ENCODE data around the gene PBX3. TPM values are rescaled to one million over a fixed set of nuclear protein-coding genes. Genes with fewer than 3 reads are reported as not detected.

Gene PBX3
- total RNA-seq, 2 experiments from 2014 or later, result 25.3 to 30.8 TPM

DNA sequence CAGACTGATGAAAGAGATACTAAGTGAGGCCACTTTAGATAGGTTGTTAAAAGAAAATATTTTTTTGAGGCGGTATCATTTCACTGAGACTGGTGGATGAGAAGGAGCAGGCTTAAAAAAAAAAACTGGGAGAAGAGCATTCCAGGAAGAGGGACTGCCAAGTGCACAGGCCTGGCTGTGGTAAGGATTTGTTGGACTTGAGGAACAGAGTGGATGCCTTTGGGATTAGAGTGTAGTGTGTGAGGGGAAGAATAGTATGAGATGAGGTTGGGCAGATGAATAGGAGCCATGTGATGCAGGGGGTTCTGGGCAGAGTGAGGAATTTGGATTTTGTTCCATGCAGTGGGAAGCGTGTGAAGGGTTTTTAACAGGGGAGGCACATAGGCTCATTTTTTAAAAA lies 57.9 kb downstream of the PBX3 start:
- Histone ChIP-seq H3K9me3 (ENCODE audit: control insufficient read depth in 1 of 2, insufficient read depth in 1 of 2, low read length in 2 of 2) (no peaks in the 10 kb centered on the region), H3K4me1 (ENCODE audit: insufficient read depth, low read length) (no peaks in the 10 kb centered on the region), H3K27me3 (ENCODE audit: control insufficient read depth in 1 of 2, insufficient read depth in 2 of 2, low read length in 2 of 2) (no peaks in the 10 kb centered on the region), H3K4me3 (ENCODE audit: low read length) (no peak overlapping the region), H3K27ac (ENCODE audit: low read depth in 1 of 2, low read length in 2 of 2) (no peak overlapping the region), H3K36me3 (ENCODE audit: insufficient read depth, low read length) (no peaks in the 10 kb centered on the region)
- ChIA-PET CTCF (no interaction called here), POLR2A (no interaction called here)
- TF ChIP-seq, protein P1, sequence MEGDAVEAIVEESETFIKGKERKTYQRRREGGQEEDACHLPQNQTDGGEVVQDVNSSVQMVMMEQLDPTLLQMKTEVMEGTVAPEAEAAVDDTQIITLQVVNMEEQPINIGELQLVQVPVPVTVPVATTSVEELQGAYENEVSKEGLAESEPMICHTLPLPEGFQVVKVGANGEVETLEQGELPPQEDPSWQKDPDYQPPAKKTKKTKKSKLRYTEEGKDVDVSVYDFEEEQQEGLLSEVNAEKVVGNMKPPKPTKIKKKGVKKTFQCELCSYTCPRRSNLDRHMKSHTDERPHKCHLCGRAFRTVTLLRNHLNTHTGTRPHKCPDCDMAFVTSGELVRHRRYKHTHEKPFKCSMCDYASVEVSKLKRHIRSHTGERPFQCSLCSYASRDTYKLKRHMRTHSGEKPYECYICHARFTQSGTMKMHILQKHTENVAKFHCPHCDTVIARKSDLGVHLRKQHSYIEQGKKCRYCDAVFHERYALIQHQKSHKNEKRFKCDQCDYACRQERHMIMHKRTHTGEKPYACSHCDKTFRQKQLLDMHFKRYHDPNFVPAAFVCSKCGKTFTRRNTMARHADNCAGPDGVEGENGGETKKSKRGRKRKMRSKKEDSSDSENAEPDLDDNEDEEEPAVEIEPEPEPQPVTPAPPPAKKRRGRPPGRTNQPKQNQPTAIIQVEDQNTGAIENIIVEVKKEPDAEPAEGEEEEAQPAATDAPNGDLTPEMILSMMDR (IDR thresholded peaks at IDR 0.05), result no peak
- intact Hi-C loops (cut with DNase I, micrococcal nuclease), result no loop called here
- Mint-ChIP-seq H3K4me3 (no peak overlapping the region), H3K27me3 (no peaks in the 10 kb centered on the region), H3K9me3 (no peaks in the 10 kb centered on the region), H3K4me1 (ENCODE audit: low read depth) (no peaks in the 10 kb centered on the region), H3K36me3 (ENCODE audit: low read depth) (no peaks in the 10 kb centered on the region), H3K27ac (no peak overlapping the region)
- ATAC-seq (ENCODE audit: poor library complexity) (no peak), DNase-seq (no peak)

DNA sequence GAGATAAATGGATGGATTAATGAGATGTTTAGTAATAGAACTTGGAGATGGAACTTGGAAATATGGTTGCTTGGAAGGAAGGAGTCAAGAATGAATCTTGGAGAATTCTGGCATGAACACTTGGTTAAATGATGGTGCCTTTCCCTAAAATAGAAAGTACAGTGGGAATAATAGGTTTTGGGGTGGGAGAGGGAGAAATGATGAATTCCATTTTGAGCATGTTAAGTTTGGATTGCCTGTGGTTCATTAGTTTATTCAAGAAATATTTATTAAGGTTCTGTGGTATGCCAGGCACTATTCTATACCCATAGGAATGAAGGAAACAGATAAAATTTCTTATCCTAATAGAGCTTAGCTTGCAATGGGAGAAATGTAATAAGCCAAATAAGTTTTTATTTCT lies 58.4 kb downstream of the PBX3 start:
- Mint-ChIP-seq H3K27me3 (no peaks in the 10 kb centered on the region), H3K9me3 (no peaks in the 10 kb centered on the region), H3K36me3 (ENCODE audit: low read depth) (no peaks in the 10 kb centered on the region), H3K27ac (no peak overlapping the region), H3K4me3 (no peak overlapping the region), H3K4me1 (ENCODE audit: low read depth) (no peaks in the 10 kb centered on the region)
- no peak overlapping the region for H3K27ac ChIP-seq (ENCODE audit: low read depth in 1 of 2, low read length in 2 of 2)
- CTCF ChIA-PET, result no interaction called here
- no peaks in the 10 kb centered on the region for H3K36me3 ChIP-seq (ENCODE audit: insufficient read depth, low read length)
- ATAC-seq (ENCODE audit: poor library complexity), result no peak
- TF ChIP-seq, protein P1 (IDR thresholded peaks at IDR 0.05), result no peak
- POLR2A ChIA-PET, result no interaction called here
- no peak overlapping the region for H3K4me3 ChIP-seq (ENCODE audit: low read length)
- no peaks in the 10 kb centered on the region for H3K9me3 ChIP-seq (ENCODE audit: control insufficient read depth in 1 of 2, insufficient read depth in 1 of 2, low read length in 2 of 2)
- DNase-seq, result no peak
- H3K4me1 ChIP-seq (ENCODE audit: insufficient read depth, low read length), result no peaks in the 10 kb centered on the region
- no peaks in the 10 kb centered on the region for H3K27me3 ChIP-seq (ENCODE audit: control insufficient read depth in 1 of 2, insufficient read depth in 2 of 2, low read length in 2 of 2)
- intact Hi-C loops (cut with DNase I, micrococcal nuclease), result no loop called here

DNA sequence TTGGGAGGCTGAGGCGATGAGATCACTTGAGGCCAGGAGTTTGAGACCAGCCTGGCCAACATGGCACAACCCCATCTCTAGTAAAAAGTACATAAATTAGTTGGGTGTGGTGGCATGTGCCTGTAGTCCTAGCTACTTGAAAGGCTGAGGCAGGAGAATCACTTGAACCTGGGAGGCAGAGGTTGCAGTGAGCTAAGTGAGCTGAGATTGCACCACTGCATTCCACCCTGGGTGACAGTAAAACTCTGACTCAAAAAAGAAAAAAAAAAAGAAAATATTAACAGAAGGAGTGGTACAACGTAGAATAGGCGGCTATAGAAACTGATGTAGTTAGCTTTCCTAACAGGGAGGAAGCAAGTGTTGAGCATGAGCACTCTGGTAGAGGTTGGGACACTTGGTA lies 59.9 kb downstream of the PBX3 start:
- ChIA-PET CTCF (no interaction called here), POLR2A (no interaction called here)
- ATAC-seq (ENCODE audit: poor library complexity), result no peak
- Histone ChIP-seq H3K27me3 (ENCODE audit: control insufficient read depth in 1 of 2, insufficient read depth in 2 of 2, low read length in 2 of 2) (no peaks in the 10 kb centered on the region), H3K27ac (ENCODE audit: low read depth in 1 of 2, low read length in 2 of 2) (no peak overlapping the region), H3K4me3 (ENCODE audit: low read length) (no peak overlapping the region), H3K9me3 (ENCODE audit: control insufficient read depth in 1 of 2, insufficient read depth in 1 of 2, low read length in 2 of 2) (no peaks in the 10 kb centered on the region), H3K36me3 (ENCODE audit: insufficient read depth, low read length) (no peaks in the 10 kb centered on the region), H3K4me1 (ENCODE audit: insufficient read depth, low read length) (no peaks in the 10 kb centered on the region)
- intact Hi-C loops (cut with DNase I, micrococcal nuclease), result no loop called here
- TF ChIP-seq, protein P1 (IDR thresholded peaks at IDR 0.05), result no peak
- H3K4me3 Mint-ChIP-seq, result no peak overlapping the region
- no peak for DNase-seq
- no peaks in the 10 kb centered on the region for H3K36me3 Mint-ChIP-seq (ENCODE audit: low read depth)
- H3K27ac Mint-ChIP-seq, result no peak overlapping the region
- no peaks in the 10 kb centered on the region for H3K9me3 Mint-ChIP-seq
- H3K4me1 Mint-ChIP-seq (ENCODE audit: low read depth), result no peaks in the 10 kb centered on the region
- no peaks in the 10 kb centered on the region for H3K27me3 Mint-ChIP-seq

Measured in CD4-positive, alpha-beta T cell (primary cell).